ENCODE data around the gene ZNF491.
"Not testable (repeated sequence)": the region's sequence is repeated elsewhere in the genome, so short reads cannot be mapped to it uniquely, and the experiment has no call there.

Gene ZNF491

GRCh38 chr19:11797491-11797890, 832 bp upstream of the ZNF491 start:
- peak; percentile 91 for FAIRE-seq
- peak; percentile 56 for DNase-seq (ENCODE audit: extremely low spot score, insufficient read length, low read depth)

GRCh38 chr19:11806354-11807098, 8.2 kb downstream of the ZNF491 start:
- DNase-seq (ENCODE audit: extremely low spot score, insufficient read length, low read depth) (no peak), FAIRE-seq (no peak)

DNA sequence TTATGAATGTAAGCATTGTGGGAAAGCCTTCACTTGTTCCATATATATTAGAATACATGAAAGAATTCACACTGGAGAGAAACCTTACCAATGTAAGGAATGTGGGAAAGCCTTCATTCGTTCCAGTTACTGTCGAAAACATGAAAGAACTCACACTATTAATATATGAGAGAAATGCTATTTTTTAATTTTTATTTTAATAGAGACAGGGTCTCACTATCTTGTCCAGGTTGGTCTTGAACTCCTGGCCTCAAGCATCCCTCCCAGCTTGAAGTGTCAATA, 8.7 kb downstream of the ZNF491 start:
- DNase-seq (ENCODE audit: extremely low spot score, insufficient read length, low read depth): no peak

GRCh38 chr19:11813703-11814028, 15.3 kb downstream of the ZNF491 start:
- DNase-seq (ENCODE audit: extremely low spot score, insufficient read length, low read depth) (no peak), FAIRE-seq (no peak)

More for the DNA sequence above, 8.7 kb downstream of the ZNF491 start:
- no peak for FAIRE-seq

GRCh38 chr19:11814029-11814699, 15.8 kb downstream of the ZNF491 start, which contains the start of gene ZNF440:
TSS of gene ZNF440 (plus strand) at chr19:11814273. CDS start at chr19:11814448, 175 bp downstream.
- DNase-seq (ENCODE audit: extremely low spot score, insufficient read length, low read depth) (peak; percentile 97), FAIRE-seq (peak; percentile 81)

DNA sequence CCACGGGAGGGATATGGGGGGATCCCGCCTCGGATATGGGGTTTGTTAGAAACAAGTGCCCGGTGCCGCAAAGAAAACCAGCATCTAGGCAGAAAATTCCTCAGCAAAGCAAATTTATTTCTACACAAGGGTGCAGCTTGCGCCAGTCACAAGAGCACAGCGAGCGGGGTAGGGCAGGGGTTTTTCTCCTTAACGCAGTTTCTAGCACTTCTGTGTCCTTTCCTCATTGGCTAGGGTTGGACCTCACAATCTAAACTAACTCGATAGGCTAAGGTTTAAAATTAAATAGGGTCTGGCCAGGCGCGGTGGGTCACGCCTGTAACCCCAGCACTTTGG, 16.3 kb downstream of the ZNF491 start:
- FAIRE-seq (no peak), DNase-seq (ENCODE audit: extremely low spot score, insufficient read length, low read depth) (no peak)

- FAIRE-seq: no peak
Measured at GRCh38 chr19:11821474-11822109, 23.3 kb downstream of the ZNF491 start.

DNA sequence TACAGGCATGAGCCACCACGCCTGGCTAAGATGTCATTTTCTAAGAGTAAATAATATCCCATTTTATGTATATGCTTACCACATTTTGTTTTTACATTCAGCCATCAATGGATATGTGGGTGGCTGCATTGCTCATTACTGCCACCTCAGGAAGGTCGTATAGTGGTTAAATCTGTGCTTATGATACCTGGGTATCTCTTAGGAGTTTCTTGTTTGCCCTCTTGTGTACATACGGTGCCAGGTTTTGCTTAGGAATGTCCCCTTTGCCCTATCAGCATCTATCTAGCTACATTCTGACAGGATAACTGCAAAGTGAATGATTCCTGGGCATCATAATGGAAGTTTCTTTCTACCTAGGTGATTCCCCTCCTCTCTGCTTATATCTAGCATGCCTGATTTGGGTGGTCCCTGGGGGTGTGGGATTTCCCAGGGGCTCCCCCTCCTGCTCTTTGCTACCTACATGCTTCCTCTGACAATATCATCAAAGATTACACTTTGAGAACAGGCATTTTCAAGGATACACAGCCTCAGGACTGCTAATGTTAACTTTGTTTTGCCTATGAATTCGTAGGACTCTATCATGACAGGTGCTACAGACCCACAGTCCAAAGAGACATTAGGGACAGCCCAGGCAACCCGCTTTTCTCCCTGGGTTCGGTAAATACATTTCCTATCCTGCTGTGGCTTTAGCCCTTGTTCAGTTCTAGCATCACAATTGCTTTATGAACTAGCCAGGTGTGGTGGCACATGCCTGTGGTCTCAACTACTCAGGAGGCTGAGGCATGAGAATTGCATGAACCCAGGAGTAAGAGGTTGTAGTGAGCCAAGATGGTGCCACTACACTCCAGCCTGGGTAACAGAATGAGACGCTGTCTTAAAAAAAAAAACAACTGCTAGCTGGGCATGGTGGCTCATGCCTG, 30.9 kb downstream of the ZNF491 start:
- FAIRE-seq; DNase-seq (ENCODE audit: extremely low spot score, insufficient read length, low read depth): not testable (repeated sequence)

More at GRCh38 chr19:11821474-11822109, 23.3 kb downstream of the ZNF491 start:
- DNase-seq (ENCODE audit: extremely low spot score, insufficient read length, low read depth): no peak

DNA sequence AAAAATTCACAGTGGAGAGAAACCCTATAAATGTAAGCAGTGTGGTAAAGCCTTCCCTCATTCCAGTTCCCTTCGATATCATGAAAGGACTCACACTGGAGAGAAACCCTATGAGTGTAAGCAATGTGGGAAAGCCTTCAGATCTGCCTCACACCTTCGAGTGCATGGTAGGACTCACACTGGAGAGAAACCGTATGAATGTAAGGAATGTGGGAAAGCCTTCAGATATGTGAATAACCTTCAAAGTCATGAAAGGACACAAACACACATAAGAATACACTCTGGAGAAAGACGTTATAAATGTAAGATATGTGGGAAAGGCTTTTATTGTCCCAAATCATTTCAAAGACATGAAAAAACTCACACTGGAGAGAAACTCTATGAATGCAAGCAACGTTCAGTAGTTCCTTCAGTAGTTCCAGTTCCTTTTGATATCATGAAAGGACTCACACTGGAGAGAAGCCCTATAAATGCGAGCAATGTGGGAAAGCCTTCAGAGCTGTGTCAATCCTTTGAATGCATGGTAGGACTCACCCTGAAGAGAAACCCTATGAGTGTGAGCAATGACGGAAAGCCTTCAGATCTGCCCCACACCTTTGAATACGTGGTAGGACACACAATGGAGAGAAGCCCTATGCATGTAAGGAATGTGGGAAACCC, 34.1 kb downstream of the ZNF491 start:
- FAIRE-seq (no peak), DNase-seq (ENCODE audit: extremely low spot score, insufficient read length, low read depth) (no peak)

DNA sequence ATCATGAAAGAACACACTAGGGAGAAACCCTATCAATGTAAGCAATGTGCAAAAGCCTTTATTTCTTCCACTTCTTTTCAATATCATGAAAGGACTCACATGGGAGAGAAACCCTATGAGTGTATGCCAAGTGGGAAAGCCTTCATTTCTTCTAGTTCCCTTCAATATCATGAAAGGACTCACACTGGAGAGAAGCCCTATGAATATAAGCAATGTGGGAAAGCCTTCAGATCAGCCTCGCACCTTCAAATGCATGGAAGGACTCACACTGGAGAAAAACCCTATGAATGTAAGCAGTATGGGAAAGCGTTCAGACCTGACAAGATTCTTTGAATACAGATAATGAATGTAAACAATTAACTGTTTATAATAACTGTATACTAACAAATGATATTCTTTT, 35.2 kb downstream of the ZNF491 start:
- FAIRE-seq: no peak
- no peak for DNase-seq (ENCODE audit: extremely low spot score, insufficient read length, low read depth)

DNA sequence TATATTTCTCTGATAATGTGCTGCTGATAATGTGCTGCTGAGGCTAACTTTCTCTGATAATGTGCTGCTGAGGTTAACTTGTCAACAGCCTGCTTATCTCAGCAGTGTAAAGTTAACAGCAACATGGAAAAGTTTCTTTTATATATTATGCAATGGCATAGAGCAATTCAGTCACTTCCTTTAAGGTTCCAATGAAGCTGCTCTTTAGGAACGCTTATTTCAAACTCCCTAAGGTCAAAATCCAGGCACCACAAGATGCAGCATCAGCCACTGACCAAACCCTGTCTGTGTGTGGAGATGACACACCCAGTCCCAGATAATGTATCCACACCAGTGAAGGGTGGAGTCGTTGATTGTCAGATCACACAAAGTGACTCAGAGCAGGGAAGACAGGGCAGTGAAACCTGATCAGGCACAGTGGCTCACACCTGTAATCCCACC, 37.3 kb downstream of the ZNF491 start:
- DNase-seq (ENCODE audit: extremely low spot score, insufficient read length, low read depth); FAIRE-seq: not testable (repeated sequence)

DNA sequence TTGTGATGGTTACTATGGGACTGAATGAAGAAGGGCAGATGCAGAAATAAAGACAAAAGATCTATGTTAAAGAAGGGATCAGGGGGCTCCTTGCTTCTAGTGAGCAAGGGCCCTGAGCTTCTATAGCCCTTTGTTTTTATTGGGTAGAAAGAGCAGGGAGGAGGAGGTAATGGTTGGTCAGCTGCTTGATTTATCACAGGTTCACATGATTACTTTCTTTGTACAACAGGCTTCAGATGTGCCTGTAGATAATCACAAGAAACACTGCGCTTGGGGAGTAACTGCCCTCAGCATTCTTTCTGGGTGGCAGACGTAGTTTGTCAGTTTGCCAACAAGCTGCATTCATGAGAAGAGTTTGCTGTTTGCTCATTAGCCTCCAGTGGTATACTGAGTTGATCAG, 45.4 kb downstream of the ZNF491 start:
- DNase-seq (ENCODE audit: extremely low spot score, insufficient read length, low read depth) (no peak), FAIRE-seq (no peak)

DNA sequence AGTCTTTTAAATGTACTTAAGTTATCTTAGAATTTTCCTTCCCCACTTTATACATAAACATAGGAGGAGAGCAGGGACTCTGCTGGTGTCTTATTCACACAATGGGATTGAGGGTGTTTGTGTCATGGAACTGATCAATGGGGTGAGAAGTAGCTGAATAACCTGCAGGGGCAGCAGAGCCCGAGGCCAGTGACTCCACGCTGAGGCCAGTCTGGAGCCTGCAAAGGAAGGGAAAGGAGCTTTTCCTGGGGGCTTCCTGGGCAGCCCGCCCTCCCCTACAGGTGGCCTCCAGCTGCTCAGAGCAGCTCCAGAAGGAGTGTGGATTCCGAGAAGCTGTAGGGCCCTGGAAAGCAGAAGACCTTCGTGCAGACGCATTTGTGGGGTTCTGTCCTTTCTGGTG, 49.3 kb downstream of the ZNF491 start:
- DNase-seq (ENCODE audit: extremely low spot score, insufficient read length, low read depth); FAIRE-seq: not testable (repeated sequence)

DNA sequence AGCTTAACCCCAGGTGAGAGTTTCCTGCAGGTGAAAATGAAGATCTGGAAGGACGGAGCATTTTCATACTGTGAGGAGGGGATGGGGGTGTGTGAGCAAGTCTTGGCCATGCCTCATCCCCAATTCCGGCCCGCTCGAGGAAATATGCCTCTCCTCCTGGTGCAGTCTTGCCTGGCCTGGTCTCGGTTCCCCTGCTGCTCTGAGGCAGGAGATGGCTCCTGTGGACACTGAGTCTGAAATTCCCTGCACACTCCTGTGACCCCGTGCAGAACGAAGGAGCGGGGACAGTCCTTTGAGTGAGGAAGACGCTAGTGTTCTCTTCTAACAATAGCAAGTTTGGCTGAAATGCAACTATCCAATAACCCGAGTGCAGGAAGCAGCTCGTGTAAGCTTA, 49.9 kb downstream of the ZNF491 start:
- no peak for DNase-seq (ENCODE audit: extremely low spot score, insufficient read length, low read depth)
- FAIRE-seq: no peak

DNA sequence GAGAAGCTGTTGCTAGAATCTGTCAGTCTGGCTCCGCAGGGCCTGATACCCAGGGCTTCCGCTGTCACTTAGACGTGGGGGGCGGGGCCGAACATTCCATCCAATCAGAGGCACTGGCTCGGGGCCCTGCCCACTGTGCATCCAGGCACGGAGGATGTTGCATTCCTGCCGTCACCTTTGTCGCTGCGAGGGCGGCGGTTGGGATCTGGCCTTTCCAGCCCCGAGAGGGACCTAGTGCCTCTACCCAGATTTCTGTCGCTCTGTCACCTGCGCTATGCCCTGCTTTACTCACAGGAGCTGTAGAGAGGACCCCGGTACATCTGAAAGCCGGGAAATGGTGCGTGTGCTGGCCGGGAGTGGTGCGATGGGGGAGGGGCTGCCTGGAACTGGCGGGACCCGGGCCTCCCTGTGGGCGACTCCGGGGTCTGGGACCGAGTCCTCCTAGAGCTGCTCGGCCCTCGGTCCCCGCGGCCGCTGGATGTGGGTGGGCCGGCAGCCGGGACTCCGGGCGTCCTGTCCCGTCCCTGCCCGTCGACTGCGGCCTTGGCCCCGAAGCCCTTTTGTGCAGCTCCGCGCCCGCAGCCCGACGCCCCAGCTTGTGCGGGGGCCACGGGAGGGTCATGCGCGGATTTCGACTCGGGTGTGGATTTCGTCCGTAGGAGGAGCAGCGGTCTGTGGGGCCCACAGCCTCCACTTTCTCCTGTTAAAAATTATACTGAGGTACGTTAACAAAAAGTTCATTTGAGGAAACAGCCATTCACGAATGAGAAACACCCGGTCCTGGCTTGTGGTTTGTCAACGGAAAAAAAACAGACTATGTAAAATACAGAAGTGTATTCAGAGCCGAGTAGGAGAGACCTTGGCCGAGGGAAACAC, 50.5 kb downstream of the ZNF491 start, which contains the start of gene ZNF439:
Gene ZNF439 (plus strand): TSS at position 133 of the 876 bp plus-strand sequence. CDS start 142 bp downstream, at position 275.
- DNase-seq (ENCODE audit: extremely low spot score, insufficient read length, low read depth) (peak; percentile 47), FAIRE-seq (no peak)

DNA sequence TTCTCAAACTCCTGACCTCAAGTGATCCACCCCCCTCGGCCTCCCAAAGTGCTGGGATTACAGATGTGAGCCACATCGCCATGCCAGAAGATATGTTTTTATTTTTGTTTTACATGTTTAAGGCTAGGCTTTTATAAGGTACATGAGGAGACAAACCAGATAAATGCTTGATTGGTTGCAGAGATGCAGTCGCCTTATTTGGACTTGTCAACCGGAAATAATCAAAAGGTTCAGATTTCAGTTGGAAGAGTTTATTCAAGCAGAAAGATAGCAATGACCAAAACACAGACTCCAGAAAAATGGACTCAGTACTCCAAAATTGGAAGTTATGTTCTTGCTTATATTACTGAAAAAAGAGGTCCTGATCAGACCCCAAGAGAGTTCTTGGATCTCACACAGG, 52.0 kb downstream of the ZNF491 start:
- not testable (repeated sequence) for DNase-seq (ENCODE audit: extremely low spot score, insufficient read length, low read depth); FAIRE-seq

DNA sequence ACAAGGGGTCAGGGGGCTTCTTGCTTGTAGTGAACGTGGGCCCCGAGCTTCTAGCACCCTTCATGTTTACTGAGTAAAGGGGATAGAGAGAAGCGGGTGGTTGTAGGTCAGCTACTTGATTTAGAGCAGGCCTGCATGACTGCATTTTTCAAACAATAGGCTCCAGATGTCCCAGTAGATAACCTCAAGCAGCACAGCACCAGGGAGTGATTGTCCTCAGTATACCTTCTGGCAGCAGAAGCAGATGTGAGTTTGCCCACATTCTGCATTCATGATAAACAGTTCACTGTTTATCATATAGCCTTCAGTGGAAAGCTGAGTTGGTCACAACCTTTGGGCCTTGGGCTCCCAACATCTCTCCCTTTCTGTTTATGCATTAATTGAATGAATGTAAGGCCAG, 55.0 kb downstream of the ZNF491 start:
- no peak for DNase-seq (ENCODE audit: extremely low spot score, insufficient read length, low read depth)

GRCh38 chr19:11856596-11857250, 58.4 kb downstream of the ZNF491 start:
- no peak for FAIRE-seq
- no peak for DNase-seq (ENCODE audit: extremely low spot score, insufficient read length, low read depth)

More for the DNA sequence above, 55.0 kb downstream of the ZNF491 start:
- no peak for FAIRE-seq
